ENCODE measurements around the gene STYXL1. TPM values are rescaled to one million over a fixed set of nuclear protein-coding genes. Genes with fewer than 3 reads are reported as not detected.
"Not testable (repeated sequence)": the region's sequence is repeated elsewhere in the genome, so short reads cannot be mapped to it uniquely, and the experiment has no call there.

STYXL1 gene
- total and polyA plus RNA-seq, 2 experiments from 2014 or later: 28.0 to 39.2 TPM

- not testable (repeated sequence) for H3K27ac ChIP-seq (ENCODE audit: low read depth); H3K27me3 Mint-ChIP-seq (ENCODE audit: insufficient read depth, low read depth, poor library complexity); DNase-seq (ENCODE audit: low spot score); H3K4me2 ChIP-seq; H3K9me2 ChIP-seq (ENCODE audit: insufficient read depth); H4K20me1 ChIP-seq (replicated peaks; ENCODE audit: insufficient read depth); H3K4me3 ChIP-seq; H3K27ac Mint-ChIP-seq; ATAC-seq; H2AFZ ChIP-seq; H3K4me1 ChIP-seq (ENCODE audit: insufficient read depth); H3F3A ChIP-seq (replicated peaks; ENCODE audit: low read depth); H3K4me3 Mint-ChIP-seq; H3K4me1 Mint-ChIP-seq; H3K36me3 ChIP-seq (ENCODE audit: insufficient read depth); H3K27me3 ChIP-seq (ENCODE audit: insufficient read depth); H3K9me3 Mint-ChIP-seq; H3K79me2 ChIP-seq (replicated peaks; ENCODE audit: insufficient read depth)
- peaks cover 24% of the 10 kb centered on the region for H3K36me3 Mint-ChIP-seq (ENCODE audit: low read depth)
- peak in 1 of 2 experiments; percentile 30; a peak in 2 of 4 replicates for TF ChIP-seq CTCF (conservative IDR thresholded peaks at IDR 0.05; ENCODE audit: low read depth in 2 of 2)
These were observed 18.1 kb downstream of the STYXL1 start for GRCh38 chr7:76029682-76030081.

GRCh38 chr7:76023002-76023401 is 24.8 kb downstream of the STYXL1 start:
- Mint-ChIP-seq H3K36me3 (ENCODE audit: low read depth) (peaks cover 28% of the 10 kb centered on the region), H3K27me3 (ENCODE audit: insufficient read depth, low read depth, poor library complexity) (peaks cover 3% of the 10 kb centered on the region), H3K27ac (peak overlapping the region; percentile 46; the same call in 1 of the 2 replicates), H3K4me3 (no peak overlapping the region), H3K4me1 (peaks cover 3% of the 10 kb centered on the region; the same call in 1 of the 3 replicates), H3K9me3 (no peaks in the 10 kb centered on the region; the same call in 2 of the 3 replicates)
- Histone ChIP-seq H2AFZ (no peak overlapping the region), H3F3A (replicated peaks; ENCODE audit: low read depth) (no peaks in the 10 kb centered on the region), H4K20me1 (replicated peaks; ENCODE audit: insufficient read depth) (no peaks in the 10 kb centered on the region; the same call in 1 of the 2 replicates), H3K27ac (ENCODE audit: low read depth) (no peak overlapping the region), H3K4me1 (ENCODE audit: insufficient read depth) (no peaks in the 10 kb centered on the region), H3K36me3 (ENCODE audit: insufficient read depth) (no peaks in the 10 kb centered on the region), H3K27me3 (ENCODE audit: insufficient read depth) (no peaks in the 10 kb centered on the region), H3K4me3 (no peak overlapping the region), H3K79me2 (replicated peaks; ENCODE audit: insufficient read depth) (no peaks in the 10 kb centered on the region), H3K4me2 (no peak overlapping the region), H3K9me2 (ENCODE audit: insufficient read depth) (no peaks in the 10 kb centered on the region)
- peak; percentile 36 for DNase-seq (ENCODE audit: low spot score)
- peak; percentile 66 for ATAC-seq
- TF ChIP-seq CREB1 (CRISPR knock-in tag; IDR thresholded peaks at IDR 0.05; ENCODE audit: low read depth) (no peak), POLR2AphosphoS5 (IDR thresholded peaks at IDR 0.05; ENCODE audit: low read depth) (no peak), EZH2phosphoT487 (IDR thresholded peaks at IDR 0.05; ENCODE audit: unreplicated experiment) (no peak), ZNF331 (CRISPR knock-in tag; IDR thresholded peaks at IDR 0.05; ENCODE audit: low read depth) (no peak), CTCF (conservative IDR thresholded peaks at IDR 0.05; ENCODE audit: low read depth in 2 of 2) (no peak), ETS1 (IDR thresholded peaks at IDR 0.05) (no peak), ZNF462 (CRISPR knock-in tag; IDR thresholded peaks at IDR 0.05) (no peak), ZNF114 (CRISPR knock-in tag; IDR thresholded peaks at IDR 0.05) (no peak), JUNB (IDR thresholded peaks at IDR 0.05; ENCODE audit: unreplicated experiment) (no peak)

Data from GM23338 (cell line).